A549 (cell line): ENCODE results near the gene KCNK17. TPM values are rescaled to one million over a fixed set of nuclear protein-coding genes. Genes with fewer than 3 reads are reported as not detected.

Source experiments
- ATAC-seq, 2 experiments: fragments of 200-7000 bp in 1 of 2; fragments of >200 bp in 1 of 2; cut with Nextera tagmentation in 1 of 2; cut with Tn5 transposase in 1 of 2; 3 replicates each; pipeline versions ENCODE4 v1.8.0 to v1.9.1; 2018 to 2020; ENCODE audit warnings: mild to moderate bottlenecking in 1 of 2, moderate library complexity in 1 of 2
- CTCF ChIA-PET: fragments of 300-600 bp; sonication (Branson Sonifier 250); formaldehyde crosslinking; extraction: SDS; loops from one replicate; lab custom pipeline; 2021; ENCODE audit warnings: antibody characterized with exemption, inconsistent platforms; lab: Yijun Ruan, JAX
- POLR2A ChIA-PET: fragments of 350-600 bp; formaldehyde crosslinking; extraction: SDS; loops from one replicate; lab custom pipeline; 2021; ENCODE audit warnings: antibody characterized with exemption, inconsistent platforms; lab: Yijun Ruan, JAX
- DNase-seq, 2 experiments: peaks; one replicate each; pipeline versions ENCODE4 v3.0.0 to v3.0.0-alpha.2; 2011 to 2016; ENCODE audit warnings: low read depth in 1 of 2, low spot score in 1 of 2
- FAIRE-seq: peaks from 2 replicates; lab custom pipeline; 2011; peaks lifted over from hg19 to GRCh38; lab: Jason Lieb, UNC
- H3K27ac ChIP-seq, 2 experiments: fragments of >200 bp; sonication (Bioruptor Twin); formaldehyde crosslinking; 3 replicates each; pipeline ENCODE4 v1.5.1; 2016 to 2017
- H3K4me1 ChIP-seq: fragments of >200 bp; sonication (Bioruptor Twin); formaldehyde crosslinking; 3 replicates; pipeline ENCODE4 v1.6.1; 2016
- H3K4me2 ChIP-seq: fragments of >200 bp; sonication (Bioruptor Twin); formaldehyde crosslinking; 3 replicates; pipeline ENCODE4 v1.6.1; 2016
- H3K4me3 ChIP-seq: fragments of >200 bp; sonication (Bioruptor Twin); formaldehyde crosslinking; 3 replicates; pipeline ENCODE4 v1.5.1; 2016
- H3K9me3 ChIP-seq: fragments of >200 bp; sonication (Bioruptor Twin); formaldehyde crosslinking; 3 replicates; pipeline ENCODE4 v1.6.1; 2016
- CBX2 ChIP-seq: fragments of 200-600 bp; sonication (generic); IDR thresholded peaks from 2 replicates; pipeline ENCODE4 v1.6.1; 2016; ENCODE audit warnings: low read depth, mild to moderate bottlenecking, borderline replicate concordance
- CEBPB ChIP-seq, 2 experiments: fragments of >200 bp in 1 of 2; sonication (Bioruptor Twin) in 1 of 2; formaldehyde crosslinking in 1 of 2; IDR thresholded peaks; 2 replicates each; pipeline ENCODE4 v1.6.1; 2012 to 2016
- CHD2 ChIP-seq: fragments of 150-350 bp; IDR thresholded peaks from 2 replicates; pipeline ENCODE4 v1.6.1; 2014; ENCODE audit warnings: low read length; ENCODE audit not compliant: partially characterized antibody
- E2F6 ChIP-seq: IDR thresholded peaks from 2 replicates; pipeline ENCODE4 v1.6.1; 2012; ENCODE audit warnings: low read depth, borderline replicate concordance
- EP300 ChIP-seq, 2 experiments: fragments of >200 bp; sonication (Bioruptor Twin); formaldehyde crosslinking; IDR thresholded peaks; 2 replicates in 1 of 2; 3 replicates in 1 of 2; pipeline ENCODE4 v1.6.1; 2016 to 2017
- FOSB ChIP-seq: fragments of 250-450 bp; sonication (Bioruptor Pico); IDR thresholded peaks from 2 replicates; pipeline ENCODE4 v1.5.0; 2020; ENCODE audit warnings: mild to moderate bottlenecking, moderate library complexity
- HDAC2 ChIP-seq: fragments of 200-600 bp; sonication (generic); IDR thresholded peaks from 2 replicates; pipeline ENCODE4 v1.6.1; 2016
- HES2 ChIP-seq: fragments of >200 bp; sonication (Bioruptor Twin); formaldehyde crosslinking; IDR thresholded peaks from 2 replicates; pipeline ENCODE4 v1.6.1; 2016
- HMGXB4 ChIP-seq: fragments of 250-450 bp; sonication (Bioruptor Pico); IDR thresholded peaks from 2 replicates; pipeline ENCODE4 v1.5.0; 2021; ENCODE audit warnings: mild to moderate bottlenecking, moderate library complexity, borderline replicate concordance
- HOXB13 ChIP-seq: fragments of 250-450 bp; sonication (Bioruptor Pico); IDR thresholded peaks from 2 replicates; pipeline ENCODE4 v1.5.0; 2020; ENCODE audit warnings: low read depth, mild to moderate bottlenecking, moderate library complexity
- HOXB5 ChIP-seq: fragments of 250-450 bp; sonication (Bioruptor Pico); IDR thresholded peaks from 2 replicates; pipeline ENCODE4 v1.5.0; 2020; ENCODE audit warnings: mild to moderate bottlenecking, moderate library complexity
- JUN ChIP-seq, 2 experiments: fragments of >200 bp; sonication (Bioruptor Twin); formaldehyde crosslinking; IDR thresholded peaks; 2 replicates in 1 of 2; 3 replicates in 1 of 2; pipeline ENCODE4 v1.6.1; 2016 to 2017
- JUNB ChIP-seq: fragments of >200 bp; sonication (Bioruptor Twin); formaldehyde crosslinking; IDR thresholded peaks from 2 replicates; pipeline ENCODE4 v1.6.1; 2016
- KDM1A ChIP-seq: fragments of 200-600 bp; sonication (generic); IDR thresholded peaks from 2 replicates; pipeline ENCODE4 v1.6.1; 2016; ENCODE audit warnings: low read depth, mild to moderate bottlenecking
- NFE2L2 ChIP-seq: fragments of 150-350 bp; conservative IDR thresholded peaks from 2 replicates; pipeline ENCODE4 v1.6.1; 2014; ENCODE audit warnings: low read length
- PBX3 ChIP-seq: IDR thresholded peaks from 2 replicates; pipeline ENCODE4 v1.6.1; 2012
- PHF8 ChIP-seq: fragments of 200-600 bp; sonication (generic); IDR thresholded peaks from 2 replicates; pipeline ENCODE4 v1.6.1; 2016; ENCODE audit warnings: low read depth, mild to moderate bottlenecking, antibody characterized with exemption, moderate library complexity, borderline replicate concordance
- RAD21 ChIP-seq, 2 experiments: fragments of >200 bp in 1 of 2; sonication (Bioruptor Twin) in 1 of 2; formaldehyde crosslinking in 1 of 2; IDR thresholded peaks in 1 of 2; conservative IDR thresholded peaks in 1 of 2; 2 replicates in 1 of 2; 3 replicates in 1 of 2; pipeline ENCODE4 v1.6.1; 2012 to 2018; ENCODE audit warnings: inconsistent platforms in 1 of 2
- RCOR1 ChIP-seq: fragments of 150-350 bp; IDR thresholded peaks from 2 replicates; pipeline ENCODE4 v1.6.1; 2014; ENCODE audit warnings: antibody characterized with exemption, low read length, low read depth
- REST ChIP-seq: fragments of 200-600 bp; sonication (generic); IDR thresholded peaks from 2 replicates; pipeline ENCODE4 v1.6.1; 2016; ENCODE audit warnings: antibody characterized with exemption, mild to moderate bottlenecking, moderate library complexity
- RFX5 ChIP-seq: fragments of 450-650 bp; IDR thresholded peaks from 2 replicates; pipeline ENCODE4 v1.7.1; 2014; ENCODE audit warnings: antibody characterized with exemption, mild to moderate bottlenecking, moderate library complexity
- RNF2 ChIP-seq: fragments of 200-600 bp; sonication (generic); IDR thresholded peaks from 2 replicates; pipeline ENCODE4 v1.6.1; 2016; ENCODE audit warnings: low read depth, mild to moderate bottlenecking, antibody characterized with exemption, moderate library complexity, borderline replicate concordance
- TP53 ChIP-seq: fragments of 250-450 bp; sonication (Bioruptor Pico); IDR thresholded peaks from 2 replicates; pipeline ENCODE4 v1.5.0; 2021; ENCODE audit warnings: mild to moderate bottlenecking, moderate library complexity
- WGBS: methylation state at CpG from one replicate; pipeline ENCODE4 v1.1.6; 2017; ENCODE audit errors: missing lambda C conversion rate; 5-methylcytosine and 5-hydroxymethylcytosine counted together
- polyA minus RNA-seq: library from RNA; depleted of rRNA, polyadenylated mRNA; stranded (reverse); fragments of >200 nt; gene quantifications from 2 replicates; pipeline ENCODE4 v1.2.3, GENCODE V29; 2011; rRNA and poly(A)+ RNA removed
- polyA plus RNA-seq, 4 experiments: library from polyadenylated mRNA; depleted of rRNA in 3 of 4; stranded (reverse); fragments of >200 nt; fragmentation: RNase III in 1 of 4; extraction: RNeasy Plus Mini Kit Qiagen cat#74134 plus additional on column Dnase treatment in 1 of 4; gene quantifications; 2 replicates in 3 of 4; 3 replicates in 1 of 4; pipeline ENCODE4 v1.2.3, GENCODE V29; 2011 to 2017

KCNK17 gene
- not detected in 2 replicates for polyA plus RNA-seq (2011; rRNA removed)
- not detected in 2 replicates for polyA plus RNA-seq (2012; cell fraction: cytosol; rRNA removed)
- polyA plus RNA-seq (2012; cell fraction: nucleus; rRNA removed), result not detected in 2 replicates
- not detected in 3 replicates for polyA plus RNA-seq (2017; fragmentation: RNase III; extraction: RNeasy Plus Mini Kit Qiagen cat#74134 plus additional on column Dnase treatment)
- polyA minus RNA-seq, result not detected in 2 replicates

GRCh38 chr6:39314273-39314795, at the start of gene KCNK17:
Gene KCNK17 (minus strand): TSS chr6:39314419. CDS start chr6:39314320, 99 bp downstream.
- ChIA-PET POLR2A (no interaction called here), CTCF (interaction anchor here (1.1 to 10.0 kb wide), 4 partner anchors 10 to 148 kb away, joined by 3 to 108 read pairs (median 4); no protein-coding TSS in a partner anchor)
- ATAC-seq (peak in 1 of 2 experiments; percentile 11; a peak in 1 of 6 replicates), DNase-seq (no peak), FAIRE-seq (no peak)
- peak within 1 kb of the TSS; percentile 21; the same call in 1 of the 3 replicates for H3K4me3 ChIP-seq
- TF ChIP-seq TP53, result no peak
- TF ChIP-seq PHF8, result no peak
- TF ChIP-seq FOSB, result no peak
- TF ChIP-seq NFE2L2, result no peak
- no peak for TF ChIP-seq RCOR1
- no peak for TF ChIP-seq RFX5
- TF ChIP-seq HES2, result no peak
- no peak for TF ChIP-seq CHD2
- no peak for TF ChIP-seq HOXB13 (CRISPR knock-in tag)
- peak within 1 kb of the TSS; percentile 62 for H3K4me2 ChIP-seq
- 17% methylated on average over 7 of the region's 28 CpGs for WGBS
- no peak within 1 kb of the TSS for H3K27ac ChIP-seq
- H3K4me1 ChIP-seq, result no peaks in the 10 kb centered on the region
- H3K9me3 ChIP-seq, result no peaks in the 10 kb centered on the region

GRCh38 chr6:39363280-39363679, 49.1 kb upstream of the KCNK17 start:
- CTCF ChIA-PET, result interaction anchor here (0.7 to 3.5 kb wide), 5 partner anchors 7 to 530 kb away, joined by 3 to 12 read pairs (median 7); partner anchors contain the start of gene DAAM2

GRCh38 chr6:39362487-39362865, 48.3 kb upstream of the KCNK17 start:
- POLR2A ChIA-PET, result no interaction called here
- no peak for TF ChIP-seq CBX2
- no peak for TF ChIP-seq HDAC2
- TF ChIP-seq CEBPB (IDR thresholded peaks at IDR 0.05), result no peak
- 0 out of 5 replicates have a peak, but pooled peaks of 1 of the 2 experiments have one; percentile 20 for TF ChIP-seq RAD21 (conservative IDR thresholded peaks at IDR 0.05 in 1 of 2, IDR thresholded peaks at IDR 0.05 in 1 of 2)
- TF ChIP-seq HMGXB4 (CRISPR knock-in tag), result no peak
- no peak for TF ChIP-seq JUNB
- TF ChIP-seq EP300 (IDR thresholded peaks at IDR 0.05), result no peak
- TF ChIP-seq REST, result no peak
- no peak for TF ChIP-seq KDM1A
- TF ChIP-seq, all 56 proteins: peak for 1
- CTCF ChIA-PET, result interaction anchor here (0.7 to 3.5 kb wide), 12 partner anchors 8 to 761 kb away, joined by 3 to 12 read pairs (median 3); partner anchors contain the start of gene DAAM2
- FAIRE-seq (no peak), DNase-seq (no peak), ATAC-seq (peak; percentile 61 to 62; a peak in 4 of 6 replicates)
- 33% methylated on average over 3 of the region's 3 CpGs for WGBS
- no peak overlapping the region for H3K4me3 ChIP-seq
- no peaks in the 10 kb centered on the region for H3K4me1 ChIP-seq
- H3K9me3 ChIP-seq, result no peaks in the 10 kb centered on the region
- H3K27ac ChIP-seq, result no peak overlapping the region
- no peak overlapping the region for H3K4me2 ChIP-seq

More at GRCh38 chr6:39363280-39363679, 49.1 kb upstream of the KCNK17 start:
- no peaks in the 10 kb centered on the region for H3K4me1 ChIP-seq
- H3K4me2 ChIP-seq, result no peak overlapping the region
- no peak for FAIRE-seq
- H3K27ac ChIP-seq, result no peak overlapping the region
- no peak for ATAC-seq
- no peak overlapping the region for H3K4me3 ChIP-seq
- POLR2A ChIA-PET, result no interaction called here
- no peak for DNase-seq
- TF ChIP-seq E2F6 (no peak), HOXB5 (CRISPR knock-in tag) (no peak), JUN (IDR thresholded peaks at IDR 0.05) (no peak), RNF2 (no peak), PBX3 (no peak)
- H3K9me3 ChIP-seq, result no peaks in the 10 kb centered on the region
- WGBS, result 57% methylated on average over 8 of the region's 8 CpGs
